ENCODE data around the gene ITGA7. TPM values are rescaled to one million over a fixed set of nuclear protein-coding genes. Genes with fewer than 3 reads are reported as not detected.
A peak's percentile ranks its signal among the peaks of the same experiment; 100 is the strongest.

The ITGA7 gene
- total RNA-seq, 2 donors from 2014 or later = 6.6 to 8.9 TPM

GRCh38 chr12:55718624-55719275, 11.0 kb upstream of the ITGA7 start:
- ATAC-seq (replicated peaks in 1 of 2) = no peak
- Mint-ChIP-seq H3K9me3 (no peaks in the 10 kb centered on the region), H3K36me3 (ENCODE audit: insufficient read depth in 2 of 2) (no peaks in the 10 kb centered on the region), H3K27me3 (ENCODE audit: low read depth) (no peaks in the 10 kb centered on the region), H3K27ac (peak overlapping the region; percentile 11), H3K4me1 (ENCODE audit: low read depth) (peaks cover 36% of the 10 kb centered on the region), H3K4me3 (peak overlapping the region in 1 of 2 donors; percentile 29)
- DNase-seq = no peak

DNA sequence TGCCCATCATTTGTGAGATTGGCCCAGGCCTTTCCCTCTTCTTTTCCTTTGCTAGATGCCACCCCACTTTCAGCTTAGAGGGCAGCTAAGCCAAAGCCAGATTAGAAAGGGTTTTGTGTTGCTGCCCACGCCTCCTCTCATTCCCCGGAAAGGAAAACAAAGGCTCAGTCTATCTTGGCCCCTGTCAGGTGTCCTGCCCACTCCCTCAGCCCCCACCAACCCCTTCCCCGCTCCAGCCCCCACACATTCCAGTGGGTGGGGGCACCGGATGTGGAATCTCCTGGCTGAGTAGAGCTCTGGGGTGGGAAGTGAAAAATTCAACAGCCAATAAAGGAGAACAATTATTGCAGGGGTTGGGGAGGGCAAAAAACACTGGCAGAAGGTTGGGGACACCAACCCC, 10.3 kb upstream of the ITGA7 start:
- H3K9me3 Mint-ChIP-seq = no peaks in the 10 kb centered on the region
- DNase-seq = no peak
- H3K27ac Mint-ChIP-seq = peak overlapping the region; percentile 39
- no peaks in the 10 kb centered on the region for H3K27me3 Mint-ChIP-seq (ENCODE audit: low read depth)
- H3K4me3 Mint-ChIP-seq = peak overlapping the region; percentile 98
- H3K4me1 Mint-ChIP-seq (ENCODE audit: low read depth) = peaks cover 36% of the 10 kb centered on the region
- no peaks in the 10 kb centered on the region for H3K36me3 Mint-ChIP-seq (ENCODE audit: insufficient read depth in 2 of 2)
- no peak for ATAC-seq (replicated peaks in 1 of 2)

DNA sequence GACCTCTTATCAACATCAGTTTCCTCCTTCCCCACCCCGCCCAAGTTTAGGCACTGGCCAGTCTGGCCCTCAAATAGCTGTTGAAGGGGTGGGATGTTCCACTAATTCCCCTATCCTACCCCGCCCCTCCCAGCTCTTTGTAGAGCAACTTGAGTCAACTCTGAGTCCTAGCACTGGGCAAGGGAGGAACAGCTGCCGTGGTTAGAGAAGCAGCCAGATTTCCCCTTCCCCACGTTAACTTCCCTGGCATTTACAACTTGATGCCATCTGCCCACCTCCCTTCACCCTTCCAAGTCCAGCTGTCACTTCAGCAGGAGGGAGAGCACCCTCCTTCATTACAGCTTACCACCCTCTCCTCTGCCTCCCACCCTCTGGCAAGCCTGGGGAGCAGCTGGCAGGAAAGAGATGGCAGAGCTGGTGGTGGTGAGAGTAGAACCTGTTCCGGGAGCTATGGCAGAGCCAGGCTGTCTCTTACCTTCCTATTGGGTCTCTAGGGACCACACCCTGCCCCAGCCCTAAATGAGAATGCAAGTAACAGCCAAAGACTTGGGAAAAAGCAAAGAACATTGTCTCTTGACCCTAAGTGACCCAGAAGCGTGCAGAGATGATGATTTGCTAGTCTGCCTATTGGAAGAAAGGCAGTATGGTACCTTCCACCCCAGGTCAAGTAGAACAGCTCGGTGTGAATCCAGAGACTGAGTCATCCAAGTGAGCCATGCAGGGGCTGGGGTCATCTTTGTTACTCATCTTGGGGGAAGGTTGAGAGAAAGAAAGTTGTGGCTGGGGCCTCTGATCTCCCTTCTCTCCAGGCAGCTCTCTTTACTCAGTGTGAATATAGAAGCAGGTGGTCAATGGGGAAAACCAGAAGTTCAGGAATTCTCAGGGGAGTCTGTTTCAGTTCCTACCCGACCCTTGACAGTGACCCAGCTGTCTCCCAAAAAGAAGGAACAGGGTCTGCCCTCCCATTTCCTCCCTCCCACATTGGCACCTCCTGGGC, 9.6 kb upstream of the ITGA7 start:
- Mint-ChIP-seq H3K4me3 (peak overlapping the region; percentile 98), H3K4me1 (ENCODE audit: low read depth) (peaks cover 36% of the 10 kb centered on the region), H3K9me3 (no peaks in the 10 kb centered on the region), H3K27me3 (ENCODE audit: low read depth) (no peaks in the 10 kb centered on the region), H3K36me3 (ENCODE audit: insufficient read depth in 2 of 2) (no peaks in the 10 kb centered on the region), H3K27ac (peak overlapping the region; percentile 99)
- peak; percentile 65 to 68 for ATAC-seq (replicated peaks in 1 of 2)
- DNase-seq = peak; percentile 57 to 67

GRCh38 chr12:55716582-55716957, 8.9 kb upstream of the ITGA7 start:
- H3K9me3 Mint-ChIP-seq = no peaks in the 10 kb centered on the region
- no peaks in the 10 kb centered on the region for H3K36me3 Mint-ChIP-seq (ENCODE audit: insufficient read depth in 2 of 2)
- H3K4me1 Mint-ChIP-seq (ENCODE audit: low read depth) = peaks cover 36% of the 10 kb centered on the region
- H3K27ac Mint-ChIP-seq = peak overlapping the region; percentile 99
- no peak for DNase-seq
- H3K4me3 Mint-ChIP-seq = peak overlapping the region; percentile 98
- ATAC-seq (replicated peaks in 1 of 2) = no peak
- no peaks in the 10 kb centered on the region for H3K27me3 Mint-ChIP-seq (ENCODE audit: low read depth)

DNA sequence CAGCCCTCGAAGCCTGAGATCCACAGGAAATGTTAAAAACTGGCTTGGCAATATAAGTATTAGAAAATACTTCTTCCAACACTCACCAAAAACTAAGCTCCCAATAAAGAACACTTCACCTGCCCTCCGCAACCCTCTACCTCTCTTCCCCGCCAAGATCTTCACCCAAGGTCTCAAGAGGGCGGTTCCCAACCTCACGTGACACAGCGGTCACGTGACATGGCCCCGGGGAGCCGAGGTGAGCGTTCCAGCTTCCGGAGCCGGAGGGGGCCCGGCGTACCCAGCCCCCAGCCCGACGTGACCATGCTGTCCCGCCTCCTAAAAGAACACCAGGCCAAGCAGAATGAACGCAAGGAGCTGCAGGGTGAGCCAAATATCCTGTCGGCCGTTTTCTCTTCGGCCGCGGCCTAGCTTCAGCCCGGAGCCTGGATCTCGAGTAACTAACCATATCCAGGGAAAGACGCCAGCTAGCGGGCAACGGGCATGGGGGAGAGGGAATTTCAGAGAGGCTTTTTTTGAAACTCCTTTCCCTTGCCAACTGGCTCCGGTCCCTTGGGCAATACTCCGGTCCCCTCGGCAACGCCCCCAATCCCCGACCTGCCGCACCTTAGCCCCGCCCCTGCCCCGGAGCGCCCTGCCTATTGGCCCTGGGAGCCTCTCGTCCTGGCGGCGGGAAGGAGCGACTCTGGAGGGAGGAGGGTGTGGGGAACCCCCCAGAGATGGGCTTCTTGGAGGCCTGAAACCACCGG, 8.3 kb upstream of the ITGA7 start, which contains the start of gene BLOC1S1:
Gene BLOC1S1, plus strand, starts transcription at position 214 of the 749 bp plus-strand sequence. Its CDS starts 6 bp downstream, at position 220.
- Mint-ChIP-seq H3K4me3 (peak within 1 kb of the TSS; percentile 98), H3K27me3 (ENCODE audit: low read depth) (no peaks in the 10 kb centered on the region)
- peak; percentile 91 to 92 for ATAC-seq (replicated peaks in 1 of 2)

GRCh38 chr12:55715169-55715764, 7.6 kb upstream of the ITGA7 start:
- ATAC-seq (replicated peaks in 1 of 2) (no peak), DNase-seq (no peak)
- Mint-ChIP-seq H3K27me3 (ENCODE audit: low read depth) (no peaks in the 10 kb centered on the region), H3K36me3 (ENCODE audit: insufficient read depth in 2 of 2) (no peaks in the 10 kb centered on the region), H3K9me3 (no peaks in the 10 kb centered on the region), H3K27ac (peak overlapping the region; percentile 99), H3K4me1 (ENCODE audit: low read depth) (peaks cover 36% of the 10 kb centered on the region), H3K4me3 (peak overlapping the region; percentile 98)

More for the DNA sequence above, 8.3 kb upstream of the ITGA7 start, which contains the start of gene BLOC1S1:
- Mint-ChIP-seq H3K36me3 (ENCODE audit: insufficient read depth in 2 of 2) (no peaks in the 10 kb centered on the region), H3K27ac (peak within 1 kb of the TSS; percentile 99), H3K4me1 (ENCODE audit: low read depth) (peaks cover 36% of the 10 kb centered on the region), H3K9me3 (no peaks in the 10 kb centered on the region)
- DNase-seq = peak; percentile 95 to 96

GRCh38 chr12:55713721-55714120, 6.0 kb upstream of the ITGA7 start:
- no peak overlapping the region for H3K4me3 Mint-ChIP-seq
- no peaks in the 10 kb centered on the region for H3K9me3 Mint-ChIP-seq
- peak overlapping the region; percentile 4 for H3K27ac Mint-ChIP-seq
- ATAC-seq (replicated peaks in 1 of 2) = no peak
- no peak for DNase-seq
- no peaks in the 10 kb centered on the region for H3K36me3 Mint-ChIP-seq (ENCODE audit: insufficient read depth in 2 of 2)
- H3K4me1 Mint-ChIP-seq (ENCODE audit: low read depth) = peaks cover 37% of the 10 kb centered on the region
- peaks cover 14% of the 10 kb centered on the region for H3K27me3 Mint-ChIP-seq (ENCODE audit: low read depth)

DNA sequence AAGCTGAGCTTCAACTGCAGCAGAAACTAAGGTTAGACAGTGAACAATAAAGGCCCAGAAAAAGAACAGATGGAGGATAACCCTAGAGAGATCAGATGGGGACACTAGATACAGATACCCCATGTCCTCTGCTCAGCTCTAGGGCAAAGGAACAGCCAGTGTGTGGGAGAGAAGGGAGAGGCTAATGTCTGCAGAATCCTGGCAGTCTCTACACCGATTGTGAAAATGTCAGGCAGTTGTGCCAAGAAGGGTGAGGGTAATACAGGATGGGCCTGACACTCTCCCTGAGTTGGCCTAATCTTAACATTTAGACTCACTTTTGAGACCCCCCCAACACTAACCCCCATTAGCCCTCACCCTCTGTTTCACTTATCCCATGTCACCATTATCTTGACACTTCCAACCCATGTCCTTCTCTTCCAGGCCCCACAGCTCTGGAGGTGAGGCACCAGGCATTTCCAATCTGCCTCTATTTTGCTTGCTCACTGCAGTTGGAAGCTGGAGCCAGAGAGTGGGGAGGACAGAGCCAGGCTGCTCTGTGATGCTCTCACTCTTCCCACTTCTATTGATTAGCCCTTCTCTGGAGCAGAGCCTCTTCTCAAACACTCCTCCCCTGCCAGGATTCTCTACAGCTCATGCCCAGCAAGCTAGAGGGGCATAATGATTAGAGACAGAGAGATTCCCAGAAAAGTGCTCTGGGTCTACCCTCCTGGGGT, 5.2 kb upstream of the ITGA7 start:
- ATAC-seq (replicated peaks in 1 of 2) = no peak
- H3K4me3 Mint-ChIP-seq = no peak overlapping the region
- H3K36me3 Mint-ChIP-seq (ENCODE audit: insufficient read depth in 2 of 2) = no peaks in the 10 kb centered on the region
- no peaks in the 10 kb centered on the region for H3K9me3 Mint-ChIP-seq
- no peak for DNase-seq
- peaks cover 23% of the 10 kb centered on the region for H3K27me3 Mint-ChIP-seq (ENCODE audit: low read depth)
- H3K27ac Mint-ChIP-seq = no peak overlapping the region
- H3K4me1 Mint-ChIP-seq (ENCODE audit: low read depth) = peaks cover 36% of the 10 kb centered on the region

DNA sequence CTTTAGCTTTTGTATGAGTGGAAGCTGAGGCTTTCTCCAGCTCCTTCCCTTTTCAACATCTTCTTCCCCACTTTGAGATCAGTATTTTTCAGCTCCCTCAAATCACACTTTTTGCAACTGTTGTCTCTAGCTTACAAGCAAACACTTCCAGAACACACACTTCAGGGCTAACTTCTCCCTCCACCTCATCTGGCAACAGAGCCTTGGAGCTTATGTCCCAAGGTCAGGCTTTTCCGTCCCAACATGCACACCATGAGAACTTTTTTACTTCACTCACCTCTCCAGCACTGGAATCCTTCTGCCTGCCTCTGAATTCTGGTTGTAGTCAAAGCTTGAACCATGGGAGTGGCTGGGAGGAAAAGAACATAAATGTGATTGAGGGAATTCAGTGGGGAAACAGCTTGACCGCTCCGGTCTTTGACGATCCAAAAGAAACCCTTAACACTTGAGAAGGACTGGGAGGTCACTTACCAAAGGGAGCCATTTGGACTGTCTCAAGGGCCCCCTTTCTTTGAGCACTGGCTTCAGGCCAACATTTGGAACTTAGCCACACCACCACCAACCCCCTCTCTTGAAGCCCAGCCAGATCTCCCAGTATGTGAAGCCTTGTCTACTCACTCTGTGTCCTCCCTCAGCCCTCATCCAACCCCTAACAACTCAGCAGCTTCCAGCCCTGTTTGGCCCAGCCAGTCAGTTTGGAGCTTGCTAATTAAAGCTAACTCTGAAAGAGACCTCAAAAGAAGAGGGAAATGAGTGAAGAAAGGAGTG, 4.3 kb upstream of the ITGA7 start:
- Mint-ChIP-seq H3K27ac (no peak overlapping the region), H3K4me3 (no peak overlapping the region), H3K36me3 (ENCODE audit: insufficient read depth in 2 of 2) (no peaks in the 10 kb centered on the region), H3K4me1 (ENCODE audit: low read depth) (peaks cover 31% of the 10 kb centered on the region), H3K9me3 (no peaks in the 10 kb centered on the region), H3K27me3 (ENCODE audit: low read depth) (peaks cover 27% of the 10 kb centered on the region)
- no peak for ATAC-seq (replicated peaks in 1 of 2)
- DNase-seq = no peak

- Mint-ChIP-seq H3K27ac (no peak overlapping the region), H3K36me3 (ENCODE audit: insufficient read depth in 2 of 2) (no peaks in the 10 kb centered on the region), H3K4me1 (ENCODE audit: low read depth) (peaks cover 18% of the 10 kb centered on the region), H3K4me3 (peak overlapping the region; percentile 70 to 83), H3K9me3 (no peaks in the 10 kb centered on the region), H3K27me3 (ENCODE audit: low read depth) (peaks cover 32% of the 10 kb centered on the region)
- ATAC-seq (replicated peaks in 1 of 2) (no peak), DNase-seq (no peak)
These were observed 1.1 kb upstream of the ITGA7 start for GRCh38 chr12:55708695-55709233.

DNA sequence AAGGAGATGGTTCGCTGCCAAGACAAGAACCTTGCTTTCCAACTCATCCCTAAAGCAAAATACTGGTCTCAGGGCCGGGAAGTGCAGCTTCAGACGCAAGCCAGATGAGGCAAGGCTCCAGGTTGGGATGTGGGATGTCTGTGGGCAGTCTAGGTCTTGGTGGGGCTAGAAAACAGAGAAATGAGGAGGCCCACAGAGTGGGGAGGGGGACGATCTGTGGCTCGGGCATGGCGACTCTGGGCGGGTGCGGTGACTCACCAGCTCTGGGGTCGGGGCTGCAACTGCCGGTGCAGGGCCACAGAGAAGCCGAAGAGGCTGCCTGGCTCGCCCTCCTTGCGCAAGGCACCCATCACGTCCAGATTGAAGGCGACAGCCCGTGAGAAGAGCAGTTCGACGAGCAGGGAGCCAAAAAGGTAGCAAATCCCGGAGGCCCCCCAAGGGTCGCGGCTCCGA, 459 bp downstream of the ITGA7 start:
- Mint-ChIP-seq H3K27ac (no peak overlapping the region), H3K36me3 (ENCODE audit: insufficient read depth in 2 of 2) (no peaks in the 10 kb centered on the region), H3K27me3 (ENCODE audit: low read depth) (peaks cover 32% of the 10 kb centered on the region), H3K9me3 (no peaks in the 10 kb centered on the region), H3K4me1 (ENCODE audit: low read depth) (peaks cover 18% of the 10 kb centered on the region), H3K4me3 (peak overlapping the region; percentile 22 to 83)
- ATAC-seq (replicated peaks in 1 of 2) = peak; percentile 28
- DNase-seq = peak in 1 of 2 donors; percentile 17
